ENCODE data around the gene GPSM3.

DNA sequence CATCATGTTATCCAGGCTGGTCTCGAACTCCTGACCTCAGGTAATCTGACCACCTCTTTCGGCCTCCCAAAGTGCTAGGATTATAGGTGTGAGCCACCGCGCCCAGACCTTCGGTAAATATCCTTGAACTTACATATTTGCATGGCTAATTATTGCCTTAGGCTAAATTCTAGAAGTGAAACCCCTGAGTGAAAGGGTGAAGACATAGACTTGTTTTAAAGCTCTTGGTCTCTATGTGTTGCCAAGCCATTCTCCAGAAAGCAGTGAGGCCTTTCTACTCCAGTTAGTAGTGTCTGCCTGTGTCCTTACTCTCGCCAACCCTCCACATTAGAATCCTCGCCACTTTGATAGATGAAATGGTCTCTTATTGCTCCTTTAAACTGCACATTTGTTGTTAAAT lies 34.0 kb upstream of the GPSM3 start:
- no peak for TF ChIP-seq EP300 (IDR thresholded peaks at IDR 0.05)
- TF ChIP-seq, protein P1, sequence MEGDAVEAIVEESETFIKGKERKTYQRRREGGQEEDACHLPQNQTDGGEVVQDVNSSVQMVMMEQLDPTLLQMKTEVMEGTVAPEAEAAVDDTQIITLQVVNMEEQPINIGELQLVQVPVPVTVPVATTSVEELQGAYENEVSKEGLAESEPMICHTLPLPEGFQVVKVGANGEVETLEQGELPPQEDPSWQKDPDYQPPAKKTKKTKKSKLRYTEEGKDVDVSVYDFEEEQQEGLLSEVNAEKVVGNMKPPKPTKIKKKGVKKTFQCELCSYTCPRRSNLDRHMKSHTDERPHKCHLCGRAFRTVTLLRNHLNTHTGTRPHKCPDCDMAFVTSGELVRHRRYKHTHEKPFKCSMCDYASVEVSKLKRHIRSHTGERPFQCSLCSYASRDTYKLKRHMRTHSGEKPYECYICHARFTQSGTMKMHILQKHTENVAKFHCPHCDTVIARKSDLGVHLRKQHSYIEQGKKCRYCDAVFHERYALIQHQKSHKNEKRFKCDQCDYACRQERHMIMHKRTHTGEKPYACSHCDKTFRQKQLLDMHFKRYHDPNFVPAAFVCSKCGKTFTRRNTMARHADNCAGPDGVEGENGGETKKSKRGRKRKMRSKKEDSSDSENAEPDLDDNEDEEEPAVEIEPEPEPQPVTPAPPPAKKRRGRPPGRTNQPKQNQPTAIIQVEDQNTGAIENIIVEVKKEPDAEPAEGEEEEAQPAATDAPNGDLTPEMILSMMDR (IDR thresholded peaks at IDR 0.05): no peak
